K562 (cell line): ENCODE measurements around the gene VARS1. TPM values are rescaled to one million over a fixed set of nuclear protein-coding genes. Genes with fewer than 3 reads are reported as not detected.

ENCODE experiments used
- CHD1 ChIP-seq: fragments of 200-600 bp; sonication (generic); IDR thresholded peaks from one replicate; pipeline ENCODE4 v1.6.1; 2012; ENCODE audit warnings: mild to moderate bottlenecking, moderate library complexity, low read length, inconsistent platforms
- CREB5 ChIP-seq: fragments of 250-450 bp; sonication (Bioruptor Pico); IDR thresholded peaks from 2 replicates; pipeline ENCODE4 v1.5.0; 2020; ENCODE audit warnings: mild to moderate bottlenecking
- CREBBP ChIP-seq: IDR thresholded peaks from one replicate; pipeline ENCODE4 v1.6.1; 2012; ENCODE audit warnings: low read depth, mild to moderate bottlenecking, control low read depth, inconsistent platforms, low read length
- ELK1 ChIP-seq: sonication (generic); formaldehyde crosslinking; IDR thresholded peaks from 2 replicates; pipeline ENCODE4 v1.8.1; 2022; ENCODE audit warnings: missing genetic modification reagents
- EZH2 ChIP-seq: IDR thresholded peaks from 2 replicates; pipeline ENCODE4 v1.6.1; 2012; ENCODE audit warnings: low read depth, mild to moderate bottlenecking, inconsistent platforms, low read length, borderline replicate concordance
- GTF2A2 ChIP-seq: IDR thresholded peaks from 2 replicates; pipeline ENCODE4 v1.6.1; 2016; ENCODE audit warnings: mild to moderate bottlenecking, missing genetic modification characterization, missing compliant biosample characterization
- HOMEZ ChIP-seq: fragments of 250-450 bp; sonication (Bioruptor Pico); IDR thresholded peaks from 2 replicates; pipeline ENCODE4 v1.4.0; 2020; ENCODE audit warnings: mild to moderate bottlenecking, moderate library complexity
- OTX1 ChIP-seq: fragments of 450-650 bp; formaldehyde crosslinking; IDR thresholded peaks from 2 replicates; pipeline ENCODE4 v1.4.0; 2022; ENCODE audit warnings: mild to moderate bottlenecking
- PKNOX1 ChIP-seq: fragments of 450-650 bp; IDR thresholded peaks from 2 replicates; pipeline ENCODE4 v1.6.1; 2016
- RBFOX2 ChIP-seq: fragments of 200-400 bp; formaldehyde crosslinking; IDR thresholded peaks from 2 replicates; pipeline ENCODE4 v1.6.1; 2017; ENCODE audit warnings: low read depth, mild to moderate bottlenecking, low read length, moderate library complexity
- RFX1 ChIP-seq: fragments of 450-650 bp; IDR thresholded peaks from 2 replicates; pipeline ENCODE4 v1.6.1; 2016; ENCODE audit warnings: mild to moderate bottlenecking, moderate library complexity
- SMC3 ChIP-seq: conservative IDR thresholded peaks from 2 replicates; pipeline ENCODE4 v1.6.1; 2011; ENCODE audit warnings: low read depth, low read length, improper control_type of control experiment; ENCODE audit not compliant: insufficient read depth
- SRSF1 ChIP-seq: fragments of 200-400 bp; formaldehyde crosslinking; IDR thresholded peaks from 2 replicates; pipeline ENCODE4 v1.6.1; 2017; ENCODE audit warnings: mild to moderate bottlenecking, low read depth, low read length, moderate library complexity
- SUPT5H ChIP-seq: fragments of 450-650 bp; IDR thresholded peaks from 2 replicates; pipeline ENCODE4 v1.6.1; 2016
- TAF7 ChIP-seq: fragments of 450-650 bp; IDR thresholded peaks from 2 replicates; pipeline ENCODE4 v1.6.1; 2016; ENCODE audit warnings: missing genetic modification characterization, missing compliant biosample characterization
- ZBTB2 ChIP-seq: fragments of 450-650 bp; IDR thresholded peaks from 2 replicates; pipeline ENCODE4 v1.6.1; 2016; ENCODE audit warnings: antibody characterized with exemption
- ZFP36 ChIP-seq: fragments of 150-350 bp; IDR thresholded peaks from 2 replicates; pipeline ENCODE4 v1.6.1; 2018; ENCODE audit warnings: low read length, low read depth; ENCODE audit not compliant: partially characterized antibody
- ZNF277 ChIP-seq: fragments of 250-450 bp; sonication (Bioruptor Pico); IDR thresholded peaks from 2 replicates; pipeline ENCODE4 v1.8.0; 2022; ENCODE audit warnings: inconsistent platforms, mild to moderate bottlenecking, moderate library complexity, borderline replicate concordance
- ZNF384 ChIP-seq: IDR thresholded peaks from 2 replicates; pipeline ENCODE4 v1.6.1; 2012; ENCODE audit warnings: low read depth, low read length, improper control_type of control experiment
- polyA plus RNA-seq, 8 experiments: library from polyadenylated mRNA; depleted of rRNA in 4 of 8; stranded (reverse) in 5 of 8; unstranded in 3 of 8; fragments of >200 nt; fragmentation: Nextera tagmentation in 2 of 8; fragmentation: Illumina TruSeq in 1 of 8; extraction: Ambion mirVana in 2 of 8; extraction: Trizol in 1 of 8; gene quantifications; 2 replicates each; pipeline versions ENCODE4 v1.2.1 to v1.2.3, GENCODE V29; 2011 to 2014; ENCODE audit warnings: inconsistent platforms in 1 of 8, missing spikeins in 1 of 8
- total RNA-seq, 7 experiments: library from RNA; depleted of rRNA in 6 of 7; stranded (reverse); fragments of >200 nt in 6 of 7; fragmentation: Illumina TruSeq in 2 of 7; extraction: Trizol in 2 of 7; gene quantifications; 2 replicates each; pipeline versions ENCODE4 v1.2.1 to v1.2.3, GENCODE V29; 2011 to 2021; ENCODE audit warnings: low replicate concordance in 1 of 7

Gene VARS1
- total and polyA plus RNA-seq, 9 of the 15 experiments (the other 6 are each of a cell fraction or from before 2014, with no cell fraction given) = 2.9 to 488 (median 130) TPM

- TF ChIP-seq OTX1 (CRISPR knock-in tag) (no peak), CHD1 (no peak), PKNOX1 (peak; percentile 16; the same call in 1 of the 2 replicates), CREBBP (no peak), SMC3 (no peak), TAF7 (tag) (no peak; the same call in 1 of the 2 replicates), ELK1 (CRISPR knock-in tag) (no peak), SRSF1 (no peak), ZNF277 (no peak), SUPT5H (peak; percentile 76), ZFP36 (no peak), EZH2 (no peak), GTF2A2 (tag) (0 out of 2 replicates have a peak, but pooled peaks have one; percentile 73), ZBTB2 (no peak), RFX1 (no peak), RBFOX2 (peak; percentile 94; the same call in 1 of the 2 replicates), ZNF384 (no peak), HOMEZ (no peak; the same call in 1 of the 2 replicates), CREB5 (CRISPR knock-in tag) (no peak)
Observed at GRCh38 chr6:31794866-31795615, 511 bp downstream of the VARS1 start (continued).
